ENCODE results near the gene ADAMTS6. TPM values are rescaled to one million over a fixed set of nuclear protein-coding genes. Genes with fewer than 3 reads are reported as not detected.

ADAMTS6 gene
- total RNA-seq: 46.9 and 47.2 TPM in 2 replicates

GRCh38 chr5:65481635-65482295 lies at the start of gene ADAMTS6:
Gene ADAMTS6, minus strand, starts transcription at chr5:65481920. Its CDS starts 8,247 bp downstream, at chr5:65473673.

Other genes starting within 250 kb of the ADAMTS6 start
- 4.2 and 4.9 TPM in 2 replicates for gene CENPK, start 81.2 kb upstream of the ADAMTS6 start, total RNA-seq
- gene PPWD1, start 81.4 kb upstream of the ADAMTS6 start, total RNA-seq: 31.9 and 44.4 TPM in 2 replicates
- 24.9 and 32.6 TPM in 2 replicates for gene TRIM23, start 142.4 kb upstream of the ADAMTS6 start, total RNA-seq
- 3.3 and 3.8 TPM in 2 replicates for gene SHLD3, start 143.1 kb upstream of the ADAMTS6 start, total RNA-seq
- gene TRAPPC13, start 143.1 kb upstream of the ADAMTS6 start, total RNA-seq: 29.3 and 29.9 TPM in 2 replicates
- gene SGTB, start 240.2 kb upstream of the ADAMTS6 start, total RNA-seq: 9.1 and 10.0 TPM in 2 replicates
- gene NLN, start 240.3 kb upstream of the ADAMTS6 start, total RNA-seq: 23.2 and 34.1 TPM in 2 replicates